ENCODE measurements around the gene SLC39A11.
"Not testable (repeated sequence)": the region's sequence is repeated elsewhere in the genome, so short reads cannot be mapped to it uniquely, and the experiment has no call there.

Gene SLC39A11

GRCh38 chr17:73092523-73093135 is at the start of gene SLC39A11:
SLC39A11 (minus strand) TSS chr17:73092688; CDS start chr17:73088764, 3,924 bp downstream.
- DNase-seq = peak; percentile 89 to 90

GRCh38 chr17:73141411-73141810 is 48.9 kb upstream of the SLC39A11 start:
- no peak for DNase-seq

GRCh38 chr17:73140566-73140965 is 48.1 kb upstream of the SLC39A11 start:
- DNase-seq = no peak

- no peak for DNase-seq
Measured at GRCh38 chr17:73139296-73139695, 46.8 kb upstream of the SLC39A11 start.

- DNase-seq = no peak
Measured at GRCh38 chr17:73138541-73139138, 46.2 kb upstream of the SLC39A11 start.

- no peak for DNase-seq
Measured at GRCh38 chr17:73137376-73137775, 44.9 kb upstream of the SLC39A11 start.

GRCh38 chr17:73135766-73136165 is 43.3 kb upstream of the SLC39A11 start:
- DNase-seq = peak in 1 of 2 donors; percentile 16

GRCh38 chr17:73133911-73134649 is 41.6 kb upstream of the SLC39A11 start:
- DNase-seq = no peak

- DNase-seq = peak in 1 of 2 donors; percentile 47
Measured at GRCh38 chr17:73132085-73132492, 39.6 kb upstream of the SLC39A11 start.

GRCh38 chr17:73131439-73131838 is 39.0 kb upstream of the SLC39A11 start:
- DNase-seq = not testable (repeated sequence)

GRCh38 chr17:73130977-73131376 is 38.5 kb upstream of the SLC39A11 start:
- DNase-seq = no peak

- DNase-seq = no peak
Measured at GRCh38 chr17:73128496-73128895, 36.0 kb upstream of the SLC39A11 start.

- no peak for DNase-seq
Measured at GRCh38 chr17:73126716-73127473, 34.4 kb upstream of the SLC39A11 start.

- no peak for DNase-seq
Measured at GRCh38 chr17:73123606-73124320, 31.3 kb upstream of the SLC39A11 start.

- no peak for DNase-seq
Measured at GRCh38 chr17:73122953-73123605, 30.6 kb upstream of the SLC39A11 start.

GRCh38 chr17:73121506-73121905 is 29.0 kb upstream of the SLC39A11 start:
- DNase-seq = no peak

- no peak for DNase-seq
Measured at GRCh38 chr17:73119631-73120030, 27.1 kb upstream of the SLC39A11 start.

GRCh38 chr17:73118951-73119391 is 26.5 kb upstream of the SLC39A11 start:
- DNase-seq = no peak

- no peak for DNase-seq
Measured at GRCh38 chr17:73118139-73118538, 25.7 kb upstream of the SLC39A11 start.

GRCh38 chr17:73112246-73112645 is 19.8 kb upstream of the SLC39A11 start:
- no peak for DNase-seq

- no peak for DNase-seq
Measured at GRCh38 chr17:73111386-73111785, 18.9 kb upstream of the SLC39A11 start.

- no peak for DNase-seq
Measured at GRCh38 chr17:73107191-73107590, 14.7 kb upstream of the SLC39A11 start.
